HG03097 (cell line): ENCODE measurements around the gene IGSF5.

ENCODE experiments used
- ATAC-seq: cut with Tn5 transposase; IDR thresholded peaks from one replicate; pipeline ENCODE4 v1.9.1; 2021; ENCODE audit not compliant: unreplicated experiment, low FRiP score

The IGSF5 gene

GRCh38 chr21:39809936-39810335 is 65.0 kb downstream of the IGSF5 start:
- ATAC-seq = no peak

GRCh38 chr21:39812983-39813382 is 68.0 kb downstream of the IGSF5 start:
- no peak for ATAC-seq

GRCh38 chr21:39818557-39818956 is 73.6 kb downstream of the IGSF5 start:
- ATAC-seq = no peak

- ATAC-seq = no peak
These were observed 77.1 kb downstream of the IGSF5 start for GRCh38 chr21:39822042-39822441.

DNA sequence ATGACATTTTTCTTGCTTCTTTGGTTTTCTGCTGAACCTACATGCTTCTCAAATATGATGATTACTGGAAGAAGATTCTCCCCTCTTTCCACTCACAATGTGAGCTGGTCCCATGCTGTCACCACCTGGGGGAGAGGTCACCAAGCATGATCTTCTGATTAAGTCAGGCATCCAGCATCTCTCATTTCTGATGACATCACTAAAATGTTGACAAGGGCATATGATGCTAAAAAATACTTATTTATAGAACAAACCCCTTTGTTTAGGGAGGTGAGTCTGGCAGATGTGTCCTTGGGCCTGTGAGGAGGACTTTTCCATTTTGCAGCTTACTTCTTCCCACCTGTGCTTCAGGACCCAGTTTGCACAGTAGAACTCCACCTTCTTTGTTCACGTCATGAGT is 80.3 kb downstream of the IGSF5 start:
- no peak for ATAC-seq

- ATAC-seq = no peak
These were observed 89.6 kb downstream of the IGSF5 start for GRCh38 chr21:39834543-39834942.

DNA sequence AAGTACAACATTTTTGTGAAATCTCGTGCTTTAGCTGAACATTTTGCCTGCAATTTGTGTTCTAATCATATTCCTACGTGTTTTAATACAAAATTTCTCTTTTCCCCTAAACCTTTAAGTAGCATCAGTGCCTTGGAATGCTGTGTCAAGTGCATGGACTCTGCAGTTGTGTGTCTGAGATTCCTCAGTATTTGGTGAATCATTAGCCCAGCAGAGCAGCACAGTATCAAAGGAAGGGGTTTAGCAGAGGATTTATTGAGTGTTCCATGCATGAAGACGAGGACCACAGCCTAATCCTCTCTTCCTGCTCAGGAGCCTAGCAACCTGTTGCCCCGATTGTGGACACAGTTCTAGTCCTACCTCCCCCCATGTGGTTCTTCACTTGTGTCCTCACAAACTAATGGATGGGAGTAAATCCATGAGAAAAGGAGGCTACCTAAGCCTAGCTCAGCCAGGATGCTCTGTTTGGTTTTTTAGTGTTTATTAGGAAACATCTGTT is 92.9 kb downstream of the IGSF5 start:
- ATAC-seq = no peak

DNA sequence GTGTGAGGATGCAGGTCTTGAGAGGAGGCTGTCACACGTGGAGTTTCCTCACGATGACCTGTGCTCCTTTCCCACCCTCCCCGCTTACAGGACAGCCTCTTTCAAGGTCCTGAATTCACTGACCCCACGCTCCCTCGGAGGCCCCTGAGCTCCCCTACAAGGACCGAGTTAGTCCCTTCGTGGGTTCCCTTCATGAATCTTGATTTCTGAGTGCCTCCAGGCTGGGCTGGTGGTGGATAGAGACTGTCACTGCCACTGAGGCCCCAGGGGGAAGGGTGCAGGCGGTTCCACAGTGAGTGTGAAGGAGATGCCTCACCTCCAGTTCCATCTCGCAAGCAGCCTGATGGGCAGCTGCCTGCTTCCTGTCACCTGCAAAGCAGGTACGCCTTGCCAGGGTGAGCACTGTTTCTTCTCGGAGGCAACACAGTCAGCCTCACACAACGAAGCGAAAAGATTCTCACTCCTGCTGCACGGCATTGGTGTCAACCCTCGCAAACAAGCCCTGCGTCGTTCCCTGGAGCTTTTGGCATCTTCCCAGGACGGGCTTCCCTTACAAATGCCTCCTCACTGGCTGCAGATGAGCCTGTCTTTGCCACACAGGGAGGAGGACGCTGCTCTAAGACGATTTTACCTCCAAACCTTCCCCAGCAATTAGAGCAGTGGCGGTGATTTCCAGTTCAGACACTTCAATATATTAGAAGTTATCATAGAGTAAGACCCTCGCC is 95.6 kb downstream of the IGSF5 start:
- ATAC-seq = no peak

GRCh38 chr21:39842741-39843459 is 97.9 kb downstream of the IGSF5 start:
- no peak for ATAC-seq

- no peak for ATAC-seq
These were observed 98.5 kb downstream of the IGSF5 start for GRCh38 chr21:39843483-39843882.

DNA sequence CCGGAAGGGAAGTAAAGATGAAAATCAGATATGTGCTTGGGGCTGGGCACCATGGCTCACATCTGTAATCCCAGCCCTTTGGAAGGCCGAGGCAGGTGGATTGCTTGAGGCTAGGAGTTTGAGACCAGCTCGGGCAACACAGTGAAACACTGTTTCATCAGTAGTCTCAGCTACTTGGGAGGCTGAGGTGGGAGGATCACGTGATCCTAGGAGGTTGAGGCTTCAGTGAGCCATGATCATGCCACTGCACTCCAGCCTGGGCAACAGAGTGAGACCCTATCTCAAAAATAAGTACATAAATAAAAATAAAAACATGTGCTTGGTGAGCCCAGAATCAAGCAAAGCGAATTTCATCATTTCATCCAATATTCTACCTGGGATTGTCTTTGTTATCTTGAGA is 98.9 kb downstream of the IGSF5 start:
- no peak for ATAC-seq

DNA sequence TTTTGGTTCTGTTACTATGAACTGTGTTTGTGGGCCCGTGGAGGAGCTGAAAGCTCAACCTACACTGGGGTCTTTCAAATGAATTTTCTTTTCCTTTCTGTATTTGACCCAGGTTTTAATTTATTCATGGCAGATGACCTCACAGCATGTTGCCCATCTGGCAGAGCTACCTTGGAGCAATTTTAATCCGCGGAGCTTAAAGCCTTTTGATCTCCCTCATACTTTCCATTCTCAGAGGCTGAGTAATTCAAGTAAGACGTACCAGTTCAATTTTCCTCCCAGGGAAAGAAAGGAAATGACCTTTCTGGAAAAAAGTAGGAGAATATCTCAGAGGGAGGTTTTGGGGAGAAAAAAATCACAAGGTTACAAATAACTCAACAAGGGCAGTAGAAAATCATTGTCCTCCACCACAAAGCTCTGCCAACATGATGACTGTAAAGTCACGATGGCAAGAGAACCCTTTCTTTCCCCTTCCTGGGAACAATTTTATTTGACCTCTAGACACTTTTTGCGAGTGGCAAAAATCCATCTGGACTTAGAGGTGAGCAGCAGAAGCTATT is 100.7 kb downstream of the IGSF5 start:
- ATAC-seq = no peak

GRCh38 chr21:39847877-39848276 is 102.9 kb downstream of the IGSF5 start:
- no peak for ATAC-seq

DNA sequence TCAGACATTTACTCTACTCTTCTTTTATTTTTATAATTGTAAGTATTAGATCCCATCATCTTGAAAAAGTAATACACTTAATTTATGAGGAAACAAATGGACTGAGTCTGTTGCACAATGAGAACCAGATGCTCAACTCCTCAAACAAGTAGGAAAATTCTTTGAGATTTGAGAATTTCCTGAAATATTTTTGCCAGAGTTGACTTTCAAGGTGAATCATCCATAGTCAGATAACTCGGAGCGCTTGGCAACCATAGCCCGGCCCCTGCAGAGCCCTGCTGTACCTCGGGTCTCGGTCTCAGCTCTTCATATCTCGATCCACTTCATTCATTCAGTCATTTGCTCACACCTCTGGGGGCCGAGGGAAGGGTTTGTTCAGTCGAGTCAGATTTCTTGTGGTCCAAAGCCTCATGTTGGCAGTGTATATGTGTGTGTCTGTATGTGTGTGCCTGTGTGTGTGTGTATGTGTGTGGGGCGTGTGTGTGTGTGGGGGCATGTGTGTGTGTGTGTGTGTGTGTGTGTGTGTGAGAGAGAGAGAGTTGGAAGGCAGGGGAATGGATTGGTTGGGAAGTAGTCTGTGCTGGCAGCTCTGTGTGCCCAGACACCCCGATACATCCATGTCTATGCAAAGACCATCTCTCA is 104.2 kb downstream of the IGSF5 start:
- no peak for ATAC-seq

DNA sequence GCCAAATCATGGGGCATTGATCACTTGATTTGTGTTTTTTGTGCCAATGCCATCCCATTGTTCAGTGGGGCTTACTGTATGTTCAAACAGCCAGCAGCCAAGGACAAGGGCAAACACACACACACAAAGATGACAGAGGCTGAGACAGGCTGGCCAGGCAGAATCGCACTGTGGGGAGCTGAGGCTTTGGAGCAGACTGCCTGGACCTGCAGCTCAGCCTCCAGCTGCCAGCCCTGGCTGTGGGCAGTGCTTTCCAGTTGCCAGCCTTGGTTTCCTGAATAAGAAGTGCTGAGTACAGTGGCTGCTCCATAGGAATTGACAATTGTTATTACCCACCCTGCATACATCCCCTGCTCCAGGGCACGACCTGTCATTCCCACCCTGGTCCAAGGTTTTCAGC is 105.3 kb downstream of the IGSF5 start:
- ATAC-seq = no peak

DNA sequence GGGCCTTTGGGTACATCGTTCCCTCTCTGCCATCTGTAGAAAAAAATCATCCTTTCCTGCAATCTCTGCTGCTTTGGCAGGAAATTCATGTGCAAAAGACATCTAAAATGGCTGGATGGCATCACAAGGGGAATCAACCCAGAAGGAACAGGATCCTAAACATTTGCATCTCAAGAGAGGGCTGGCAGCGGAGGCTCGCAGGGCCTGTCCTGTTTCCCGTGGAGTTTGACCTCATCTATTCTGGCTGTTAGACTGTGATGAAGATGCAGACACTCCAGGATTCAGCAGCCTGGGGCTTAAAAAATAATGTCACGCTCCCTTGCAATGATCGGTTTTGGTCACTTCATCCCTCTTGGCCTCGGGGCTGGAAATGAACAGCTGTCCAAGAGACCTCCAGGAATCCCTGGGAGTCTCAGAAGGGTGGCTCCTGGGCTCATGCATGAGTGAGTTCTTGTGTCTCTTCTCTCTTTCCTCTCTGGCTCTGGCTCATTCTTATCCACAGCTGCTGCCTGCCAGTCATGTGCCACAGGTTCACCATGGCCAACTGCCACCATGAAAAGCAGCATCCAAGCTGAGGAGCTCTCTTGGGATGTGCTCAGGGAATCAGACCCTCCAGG is 106.1 kb downstream of the IGSF5 start:
- ATAC-seq = no peak
